Islet of Langerhans (tissue), 1 donor: ENCODE results near the gene MBOAT2.
"Not testable (repeated sequence)": the region's sequence is repeated elsewhere in the genome, so short reads cannot be mapped to it uniquely, and the experiment has no call there.

Source experiments
- FAIRE-seq: peaks from one replicate; lab custom pipeline; 2011; peaks lifted over from hg19 to GRCh38; lab: Jason Lieb, UNC

The MBOAT2 gene

GRCh38 chr2:8993196-8993901 lies 10.1 kb downstream of the MBOAT2 start:
- FAIRE-seq: no peak

GRCh38 chr2:8992643-8993042 lies 10.8 kb downstream of the MBOAT2 start:
- no peak for FAIRE-seq

- no peak for FAIRE-seq
Observed at GRCh38 chr2:8989536-8990079, 13.9 kb downstream of the MBOAT2 start.

GRCh38 chr2:8987410-8987809 lies 16.1 kb downstream of the MBOAT2 start:
- no peak for FAIRE-seq

GRCh38 chr2:8986327-8986976 lies 17.0 kb downstream of the MBOAT2 start:
- no peak for FAIRE-seq

GRCh38 chr2:8985561-8986326 lies 17.7 kb downstream of the MBOAT2 start:
- FAIRE-seq: no peak

GRCh38 chr2:8984855-8985254 lies 18.6 kb downstream of the MBOAT2 start:
- FAIRE-seq: no peak

- FAIRE-seq: no peak
Observed at GRCh38 chr2:8984157-8984556, 19.3 kb downstream of the MBOAT2 start.

- FAIRE-seq: no peak
Observed at GRCh38 chr2:8983571-8983970, 19.9 kb downstream of the MBOAT2 start.

- no peak for FAIRE-seq
Observed at GRCh38 chr2:8981876-8982275, 21.6 kb downstream of the MBOAT2 start.

GRCh38 chr2:8980096-8980495 lies 23.4 kb downstream of the MBOAT2 start:
- no peak for FAIRE-seq

GRCh38 chr2:8977758-8978157 lies 25.7 kb downstream of the MBOAT2 start:
- no peak for FAIRE-seq

GRCh38 chr2:8976442-8977259 lies 26.8 kb downstream of the MBOAT2 start:
- no peak for FAIRE-seq

GRCh38 chr2:8974016-8974415 lies 29.5 kb downstream of the MBOAT2 start:
- FAIRE-seq: no peak

- not testable (repeated sequence) for FAIRE-seq
Observed at GRCh38 chr2:8973017-8973416, 30.5 kb downstream of the MBOAT2 start.

- FAIRE-seq: not testable (repeated sequence)
Observed at GRCh38 chr2:8972535-8972934, 30.9 kb downstream of the MBOAT2 start.

GRCh38 chr2:8969348-8969747 lies 34.1 kb downstream of the MBOAT2 start:
- not testable (repeated sequence) for FAIRE-seq

GRCh38 chr2:8966123-8966908 lies 37.2 kb downstream of the MBOAT2 start:
- FAIRE-seq: no peak

GRCh38 chr2:8965216-8965969 lies 38.1 kb downstream of the MBOAT2 start:
- FAIRE-seq: no peak

GRCh38 chr2:8962890-8963289 lies 40.6 kb downstream of the MBOAT2 start:
- no peak for FAIRE-seq

- FAIRE-seq: no peak
Observed at GRCh38 chr2:8957628-8958027, 45.9 kb downstream of the MBOAT2 start.
